C4-2B (cell line): ENCODE measurements around the gene LRCH1.

ENCODE experiments used
- CTCF ChIP-seq: fragments of 450-650 bp; conservative IDR thresholded peaks from 2 replicates; pipeline ENCODE4 v1.5.1; 2017; ENCODE audit warnings: mild to moderate bottlenecking
- ZFX ChIP-seq: fragments of 450-650 bp; IDR thresholded peaks from 2 replicates; pipeline ENCODE4 v1.6.1; 2017

DNA sequence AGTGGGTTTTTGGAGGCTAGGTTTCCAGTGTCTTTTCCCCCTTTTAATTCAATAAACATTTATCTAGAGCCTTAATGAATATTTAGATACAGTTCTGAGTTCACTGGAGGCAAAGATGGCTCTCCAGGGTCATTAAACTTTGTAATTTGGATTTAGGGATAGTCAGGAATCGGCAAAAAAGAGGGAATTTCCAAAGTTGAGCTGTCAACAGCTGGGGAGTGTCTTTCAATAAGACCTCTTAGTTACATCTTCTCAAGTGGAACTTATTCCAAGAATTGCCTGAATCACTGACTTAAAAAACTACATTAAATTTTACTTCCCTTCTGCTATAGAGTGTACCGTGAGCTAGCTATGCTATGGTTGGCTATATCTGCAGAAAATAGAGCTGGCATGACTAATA is 2.0 kb downstream of the LRCH1 start:
- TF ChIP-seq CTCF (no peak), ZFX (no peak)
